NB4 (cell line): ENCODE measurements around the gene OBSCN.

Source experiments
- CTCF ChIP-seq: IDR thresholded peaks from one replicate; pipeline ENCODE4 v1.5.1; 2012; ENCODE audit warnings: low read depth, low read length
- MAX ChIP-seq: IDR thresholded peaks from 2 replicates; pipeline ENCODE4 v1.6.1; 2011; ENCODE audit warnings: low read depth, low read length
- MYC ChIP-seq: IDR thresholded peaks from 2 replicates; pipeline ENCODE4 v1.6.1; 2011; ENCODE audit warnings: low read depth, low read length
- POLR2A ChIP-seq: IDR thresholded peaks from 2 replicates; pipeline ENCODE4 v1.6.1; 2011; ENCODE audit warnings: mild to moderate bottlenecking; ENCODE audit not compliant: insufficient read length; ENCODE audit errors: extremely low read depth

- TF ChIP-seq CTCF (no peak), POLR2A (no peak), MYC (no peak), MAX (no peak)
These were observed 1.8 kb downstream of the OBSCN start for GRCh38 chr1:228209657-228210056.
